HG02759 (cell line): ENCODE results near the gene OR11L1.

Experiments used
- ATAC-seq: cut with Tn5 transposase; IDR thresholded peaks from one replicate; pipeline ENCODE4 v1.9.1; 2021; ENCODE audit warnings: mild to moderate bottlenecking, moderate library complexity; ENCODE audit not compliant: unreplicated experiment

Gene OR11L1

DNA sequence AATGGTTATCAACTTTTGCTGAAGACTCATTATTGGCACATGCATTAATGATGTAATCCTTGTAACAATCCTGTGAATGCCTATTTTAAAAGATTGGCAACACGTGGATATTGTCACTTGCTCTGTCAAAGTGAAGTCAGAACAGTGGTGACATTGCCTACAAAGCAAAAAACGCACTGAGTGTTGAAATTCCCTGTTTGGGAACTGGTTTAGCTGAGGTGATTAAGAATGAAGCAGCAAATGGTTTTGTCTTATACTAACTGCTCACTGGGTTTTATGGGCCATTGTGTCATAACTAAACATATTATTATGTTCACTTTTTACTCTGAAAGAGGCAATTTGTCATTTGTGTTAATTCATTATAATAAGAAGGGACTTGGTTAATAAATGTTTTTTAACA is 29.1 kb downstream of the OR11L1 start:
- ATAC-seq, result no peak

DNA sequence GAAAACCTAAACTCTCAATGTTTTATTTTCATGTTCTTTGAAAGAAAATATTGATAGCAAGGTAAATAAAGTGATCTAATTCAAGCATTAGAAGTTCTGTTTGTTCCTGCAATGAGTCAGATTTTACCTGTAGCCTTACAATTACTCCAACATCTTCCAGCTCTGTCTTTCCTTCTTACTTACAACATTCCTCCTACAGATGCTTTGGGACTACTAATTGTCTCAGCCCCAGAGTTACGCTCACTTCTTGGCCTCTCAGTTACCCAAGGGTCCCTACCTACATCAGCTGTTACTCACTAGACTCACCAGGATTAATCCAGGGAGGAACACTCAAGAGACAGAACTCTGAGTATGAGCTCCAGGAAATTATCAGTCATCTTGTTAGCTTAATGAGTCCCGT is 44.2 kb downstream of the OR11L1 start:
- ATAC-seq, result no peak
